PC-9 (cell line): ENCODE results near the gene TSGA10.

Experiments used
- CTCF ChIP-seq: fragments of 200-600 bp; sonication (generic); conservative IDR thresholded peaks from 2 replicates; pipeline ENCODE4 v1.6.1; 2017; ENCODE audit warnings: mixed run types, antibody characterized with exemption, mild to moderate bottlenecking, moderate library complexity
- EZH2 ChIP-seq: fragments of 200-600 bp; sonication (generic); IDR thresholded peaks from 2 replicates; pipeline ENCODE4 v1.8.0; 2017; ENCODE audit warnings: antibody characterized with exemption, low read depth

GRCh38 chr2:99067871-99068625, 86.7 kb downstream of the TSGA10 start:
- TF ChIP-seq CTCF = no peak
- TF ChIP-seq EZH2 = no peak
